Ectodermal cell (in vitro differentiated cells): ENCODE measurements around the gene VASH2. TPM values are rescaled to one million over a fixed set of nuclear protein-coding genes. Genes with fewer than 3 reads are reported as not detected.
"Not testable (repeated sequence)": the region's sequence is repeated elsewhere in the genome, so short reads cannot be mapped to it uniquely, and the experiment has no call there.

Experiments
- H3K27ac ChIP-seq: 2 replicates; pipeline ENCODE4 v1.7.0; 2013; ENCODE audit warnings: mild to moderate bottlenecking, low read depth, low read length; ENCODE audit not compliant: insufficient read depth, poor library complexity, severe bottlenecking
- H3K27me3 ChIP-seq: 2 replicates; pipeline ENCODE4 v1.7.0; 2013; ENCODE audit warnings: mild to moderate bottlenecking, low read length; ENCODE audit not compliant: insufficient read depth, control insufficient read depth, poor library complexity, severe bottlenecking
- H3K36me3 ChIP-seq: one replicate; pipeline ENCODE4 v1.7.0; 2013; ENCODE audit warnings: low read length; ENCODE audit not compliant: control insufficient read depth, insufficient read depth
- H3K4me1 ChIP-seq: one replicate; pipeline ENCODE4 v1.7.0; 2013; ENCODE audit warnings: low read length; ENCODE audit not compliant: control insufficient read depth, insufficient read depth
- H3K4me3 ChIP-seq: 2 replicates; pipeline ENCODE4 v1.7.0; 2013; ENCODE audit warnings: low read depth, low read length, control low read depth; ENCODE audit not compliant: insufficient read depth
- H3K9me3 ChIP-seq: 2 replicates; pipeline ENCODE4 v1.7.0; 2013; ENCODE audit warnings: mild to moderate bottlenecking, low read length, moderate library complexity; ENCODE audit not compliant: control insufficient read depth
- WGBS, 2 experiments: methylation state at CpG; one replicate each; pipeline ENCODE4 v1.1.7; 2013; ENCODE audit warnings: missing lambda C conversion rate in 2 of 2; 5-methylcytosine and 5-hydroxymethylcytosine counted together
- polyA plus RNA-seq, 4 experiments: library from polyadenylated mRNA; stranded (reverse); fragments of 50-300 nt; gene quantifications; one replicate each; pipeline ENCODE4 v1.2.3, GENCODE V29; 2013

Gene VASH2
- 19.3 TPM for polyA plus RNA-seq (2013, experiment 1 of 4)
- polyA plus RNA-seq (2013, experiment 2 of 4), result 19.4 TPM
- 13.4 TPM for polyA plus RNA-seq (2013, experiment 3 of 4)
- 13.8 TPM for polyA plus RNA-seq (2013, experiment 4 of 4)

DNA sequence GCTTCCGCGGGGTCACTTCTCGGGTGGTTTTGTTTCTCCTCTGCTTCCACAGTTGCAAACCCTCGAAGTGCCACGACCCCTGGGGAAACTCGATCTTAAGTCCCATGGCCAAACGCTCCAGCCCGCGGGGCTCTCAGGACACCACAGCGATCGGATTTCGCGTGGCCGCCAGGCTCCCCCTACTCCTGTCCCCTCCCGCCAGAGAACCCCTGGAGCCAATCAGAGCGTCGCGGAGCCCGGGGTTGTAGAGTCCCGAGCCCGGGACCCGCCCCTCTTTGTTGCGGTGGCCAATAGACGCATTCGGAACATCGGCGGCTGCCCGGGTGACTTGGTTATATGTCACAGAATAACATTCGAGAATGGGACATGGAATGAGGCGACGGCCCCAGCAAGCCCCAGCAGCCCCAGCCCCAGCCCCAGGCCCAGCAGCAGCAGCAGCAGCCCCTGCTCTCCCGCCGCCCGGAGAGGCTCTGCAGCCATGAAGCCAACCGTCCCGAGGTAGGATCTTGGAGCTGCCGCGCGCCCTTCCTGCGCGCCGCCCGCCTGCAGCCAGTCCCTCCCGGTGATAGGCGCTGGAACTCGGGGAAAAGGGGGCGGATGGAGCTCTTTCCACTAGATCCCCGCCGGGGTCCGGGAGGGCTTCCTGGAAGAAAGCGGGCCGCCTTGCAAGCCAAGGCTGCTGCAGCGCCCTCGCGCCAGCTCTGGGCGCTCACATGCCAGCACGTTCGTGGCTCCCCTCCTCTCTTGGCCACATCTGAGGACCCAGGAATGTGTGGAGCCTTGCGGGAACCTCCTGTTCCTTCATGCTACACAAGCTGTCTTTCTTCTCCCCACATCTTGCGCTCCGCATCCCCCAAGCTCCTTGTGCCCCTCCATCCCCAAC, at the start of gene VASH2:
Gene VASH2, plus strand, starts transcription at position 299 of the 883 bp plus-strand sequence. CDS start 1,002 bp downstream, outside the sequence.
- peaks cover 15% of the 10 kb centered on the region for H3K4me1 ChIP-seq
- H3K27ac ChIP-seq, result no peak within 1 kb of the TSS
- WGBS, 2 experiments, result 0 to 1% methylated on average over 61 of the region's 61 CpGs
- H3K36me3 ChIP-seq, result no peaks in the 10 kb centered on the region
- no peaks in the 10 kb centered on the region for H3K9me3 ChIP-seq
- H3K27me3 ChIP-seq, result no peaks in the 10 kb centered on the region
- H3K4me3 ChIP-seq, result peak within 1 kb of the TSS; percentile 75

GRCh38 chr1:212901290-212901689, 49.1 kb upstream of the VASH2 start:
- peaks cover 28% of the 10 kb centered on the region for H3K36me3 ChIP-seq
- no peak overlapping the region for H3K4me3 ChIP-seq
- 79 to 98% methylated on average over 1 to 2 of the region's 2 CpGs for WGBS, 2 experiments
- H3K4me1 ChIP-seq, result no peaks in the 10 kb centered on the region
- H3K9me3 ChIP-seq, result peaks cover 5% of the 10 kb centered on the region
- no peak overlapping the region for H3K27ac ChIP-seq
- no peaks in the 10 kb centered on the region for H3K27me3 ChIP-seq

GRCh38 chr1:212902054-212902453, 48.3 kb upstream of the VASH2 start:
- WGBS, 2 experiments, result 93 to 100% methylated on average over 1 of the region's 3 CpGs
- Histone ChIP-seq H3K36me3 (peaks cover 23% of the 10 kb centered on the region), H3K4me3 (no peak overlapping the region), H3K27ac (no peak overlapping the region), H3K27me3 (no peaks in the 10 kb centered on the region), H3K4me1 (peaks cover under 1% of the 10 kb centered on the region), H3K9me3 (peaks cover 5% of the 10 kb centered on the region)

GRCh38 chr1:212903664-212904063, 46.7 kb upstream of the VASH2 start:
- no CpG with 5 or more reads among the region's 1 CpG for WGBS, 2 experiments
- Histone ChIP-seq H3K27me3 (no peaks in the 10 kb centered on the region), H3K27ac (no peak overlapping the region), H3K4me3 (no peak overlapping the region), H3K36me3 (peaks cover 11% of the 10 kb centered on the region), H3K9me3 (peaks cover 5% of the 10 kb centered on the region), H3K4me1 (peaks cover 4% of the 10 kb centered on the region)

DNA sequence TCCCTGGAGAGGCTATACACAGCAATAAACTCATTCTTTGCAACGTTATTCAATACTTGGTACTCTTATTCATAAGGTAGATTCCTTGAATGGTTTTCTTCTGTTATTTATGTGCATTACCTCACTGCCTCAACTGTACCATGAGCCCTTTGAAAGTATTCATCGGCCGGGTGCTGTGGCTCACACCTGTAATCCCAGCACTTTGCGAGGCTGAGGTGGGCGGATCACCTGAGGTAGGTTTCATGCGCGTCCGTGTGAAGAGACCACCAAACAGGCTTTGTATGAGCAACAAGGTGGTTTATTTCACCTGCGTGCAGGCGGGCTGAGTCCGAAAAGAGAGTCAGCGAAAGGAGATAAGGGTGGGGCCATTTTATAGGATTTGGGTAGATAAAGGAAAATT, 42.3 kb upstream of the VASH2 start:
- 48% methylated on average over 11 to 12 of the region's 12 CpGs for WGBS, 2 experiments

GRCh38 chr1:212908971-212909370, 41.4 kb upstream of the VASH2 start:
- WGBS, 2 experiments, result 89 to 94% methylated on average over 2 to 3 of the region's 3 CpGs
- peaks cover 4% of the 10 kb centered on the region for H3K4me1 ChIP-seq
- no peaks in the 10 kb centered on the region for H3K9me3 ChIP-seq
- no peak overlapping the region for H3K27ac ChIP-seq
- no peaks in the 10 kb centered on the region for H3K36me3 ChIP-seq
- no peak overlapping the region for H3K4me3 ChIP-seq
- no peaks in the 10 kb centered on the region for H3K27me3 ChIP-seq

More for the DNA sequence above, 42.3 kb upstream of the VASH2 start:
- not testable (repeated sequence) for H3K27ac ChIP-seq, H3K27me3 ChIP-seq, H3K36me3 ChIP-seq, H3K9me3 ChIP-seq, H3K4me1 ChIP-seq, H3K4me3 ChIP-seq

- 49 to 53% methylated on average over 2 to 3 of the region's 3 CpGs for WGBS, 2 experiments
- Histone ChIP-seq H3K9me3 (no peaks in the 10 kb centered on the region), H3K36me3 (no peaks in the 10 kb centered on the region), H3K27me3 (no peaks in the 10 kb centered on the region), H3K4me1 (peaks cover 5% of the 10 kb centered on the region), H3K4me3 (no peak overlapping the region), H3K27ac (no peak overlapping the region)
Observed at GRCh38 chr1:212909652-212910063, 40.7 kb upstream of the VASH2 start.

- not testable (repeated sequence) for H3K36me3 ChIP-seq, H3K27ac ChIP-seq, H3K27me3 ChIP-seq, H3K9me3 ChIP-seq, H3K4me3 ChIP-seq
- 29 to 34% methylated on average over 8 to 9 of the region's 10 CpGs for WGBS, 2 experiments
- peaks cover 10% of the 10 kb centered on the region for H3K4me1 ChIP-seq
Observed at GRCh38 chr1:212910213-212910612, 40.1 kb upstream of the VASH2 start.

DNA sequence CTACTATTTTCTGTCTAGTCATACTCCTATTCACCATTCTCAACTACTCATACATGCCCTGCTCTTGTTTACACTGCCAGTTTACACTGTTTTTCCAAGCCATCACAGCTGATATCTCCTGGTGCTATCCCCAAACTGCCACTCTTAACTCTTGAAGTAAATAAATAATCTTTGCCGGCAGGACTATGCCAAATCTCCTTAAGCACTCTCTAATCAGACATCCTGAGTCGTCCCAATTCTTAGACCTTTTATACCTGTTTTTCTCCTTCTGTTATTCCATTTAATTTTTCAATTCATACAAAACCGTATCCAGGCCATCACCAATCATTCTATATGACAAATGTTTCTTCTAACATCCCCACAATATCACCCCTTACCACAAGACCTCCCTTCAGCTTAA, 36.7 kb upstream of the VASH2 start:
- peaks cover 18% of the 10 kb centered on the region for H3K4me1 ChIP-seq
- not testable (repeated sequence) for H3K36me3 ChIP-seq, H3K9me3 ChIP-seq, H3K27ac ChIP-seq, H3K27me3 ChIP-seq, H3K4me3 ChIP-seq
- WGBS, 2 experiments, result 11 to 23% methylated on average over 1 of the region's 3 CpGs

DNA sequence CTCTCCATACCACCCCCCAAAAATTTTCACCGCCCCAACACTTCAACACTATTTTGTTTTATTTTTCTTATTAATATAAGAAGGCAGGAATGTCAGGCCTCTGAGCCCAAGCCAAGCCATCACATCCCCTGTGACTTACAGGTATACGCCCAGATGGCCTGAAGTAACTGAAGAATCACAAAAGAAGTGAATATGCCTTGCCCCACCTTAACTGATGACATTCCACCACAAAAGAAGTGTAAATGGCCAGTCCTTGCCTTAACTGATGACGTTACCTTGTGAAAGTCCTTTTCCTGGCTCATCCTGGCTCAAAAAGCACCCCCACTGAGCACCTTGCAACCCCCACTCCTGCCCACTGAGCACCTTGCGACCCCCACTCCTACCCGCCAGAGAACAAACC, 36.2 kb upstream of the VASH2 start:
- H3K27ac ChIP-seq, H3K36me3 ChIP-seq, H3K27me3 ChIP-seq, H3K9me3 ChIP-seq, H3K4me3 ChIP-seq: not testable (repeated sequence)
- WGBS, 2 experiments, result 35 to 51% methylated on average over 2 to 3 of the region's 5 CpGs
- H3K4me1 ChIP-seq, result peaks cover 18% of the 10 kb centered on the region
